ENCODE data around the gene MYDGF. TPM values are rescaled to one million over a fixed set of nuclear protein-coding genes. Genes with fewer than 3 reads are reported as not detected.

MYDGF gene
- total and polyA plus RNA-seq, 2 of the 13 experiments (the other 11 are each of a cell fraction or from before 2014, with no cell fraction given) = 116 to 198 TPM

DNA sequence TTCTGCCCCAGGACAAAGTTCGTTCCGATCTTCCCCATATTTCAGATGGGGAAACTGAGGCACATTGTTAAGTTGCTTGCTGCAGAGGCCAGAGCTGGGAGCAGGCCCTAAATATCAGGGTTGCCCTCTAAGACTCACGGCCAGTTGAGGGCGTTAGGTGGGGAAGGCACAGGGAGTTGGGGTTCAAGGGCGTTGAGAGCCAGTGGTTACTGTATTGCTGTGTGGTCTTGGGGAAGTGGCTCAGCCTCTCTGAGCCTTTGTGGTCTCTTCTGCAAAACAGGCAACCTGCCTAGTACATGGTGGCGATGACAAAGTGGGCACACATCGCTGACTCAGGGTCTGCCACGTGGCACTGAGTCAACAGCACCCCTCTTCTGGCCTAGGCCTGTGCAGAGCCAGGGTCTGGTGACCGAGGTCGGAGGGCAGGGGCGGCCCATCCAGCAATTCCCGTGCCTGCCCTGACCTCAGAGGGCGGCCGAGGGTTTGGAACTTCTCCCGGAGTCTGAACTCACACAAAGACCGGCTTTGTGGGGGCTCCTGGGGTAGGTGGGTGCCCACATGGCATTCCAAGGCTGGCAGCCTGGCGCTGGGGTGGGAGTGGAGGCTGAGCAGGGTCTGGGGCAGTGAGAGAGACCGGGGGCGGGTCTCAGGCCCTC is 20.6 kb downstream of the MYDGF start (continued):
- no peak for TF ChIP-seq ZNF484 (CRISPR knock-in tag; IDR thresholded peaks at IDR 0.05; ENCODE audit: borderline replicate concordance, low read depth)
- no peak for TF ChIP-seq ZBTB25 (CRISPR knock-in tag; IDR thresholded peaks at IDR 0.05)
- peak; percentile 64; the same call in 1 of the 2 replicates for TF ChIP-seq HNRNPL (IDR thresholded peaks at IDR 0.05; ENCODE audit: low read depth, low read length)
- no peak for TF ChIP-seq ZNF367 (CRISPR knock-in tag; IDR thresholded peaks at IDR 0.05; ENCODE audit: borderline replicate concordance)
- TF ChIP-seq RFX3 (CRISPR knock-in tag; IDR thresholded peaks at IDR 0.05) = no peak
- TF ChIP-seq, protein P1, sequence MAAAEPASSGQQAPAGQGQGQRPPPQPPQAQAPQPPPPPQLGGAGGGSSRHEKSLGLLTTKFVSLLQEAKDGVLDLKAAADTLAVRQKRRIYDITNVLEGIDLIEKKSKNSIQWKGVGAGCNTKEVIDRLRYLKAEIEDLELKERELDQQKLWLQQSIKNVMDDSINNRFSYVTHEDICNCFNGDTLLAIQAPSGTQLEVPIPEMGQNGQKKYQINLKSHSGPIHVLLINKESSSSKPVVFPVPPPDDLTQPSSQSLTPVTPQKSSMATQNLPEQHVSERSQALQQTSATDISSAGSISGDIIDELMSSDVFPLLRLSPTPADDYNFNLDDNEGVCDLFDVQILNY (CRISPR knock-in tag; conservative IDR thresholded peaks at IDR 0.05) = no peak
- no peak for TF ChIP-seq ZNF746 (CRISPR knock-in tag; IDR thresholded peaks at IDR 0.05)

- in situ Hi-C loops (cut with HindIII; ENCODE audit: extremely low pct_ligation_motif_present, low pct_unique_long_range_greater_than_20kb) = no loop called here
- Histone ChIP-seq H2AFZ (ENCODE audit: low read length) (no peak overlapping the region), H4K20me1 (ENCODE audit: insufficient read depth, low read length) (peaks cover 9% of the 10 kb centered on the region; the same call in 1 of the 2 replicates), H3K9ac (ENCODE audit: insufficient read depth, low read depth, low read length) (no peak overlapping the region), H3K4me3 (replicated peaks in 1 of 3; ENCODE audit: insufficient read depth in 1 of 3, low read depth in 2 of 3, low read length in 3 of 3) (no peak overlapping the region), H3K4me2 (ENCODE audit: low read depth, low read length) (no peak overlapping the region), H3K36me3 (replicated peaks in 1 of 2; ENCODE audit: control insufficient read depth in 1 of 2, insufficient read depth in 2 of 2, low read length in 2 of 2) (peaks cover 2 to 23% of the 10 kb centered on the region in 2 experiments; a peak in 3 of 5 replicates), H3K4me1 (ENCODE audit: insufficient read depth, low read length) (no peaks in the 10 kb centered on the region), H3K79me2 (ENCODE audit: insufficient read depth, low read length) (peaks cover 11% of the 10 kb centered on the region), H3K27me3 (ENCODE audit: control insufficient read depth in 1 of 2, insufficient read depth in 2 of 2, low read length in 2 of 2) (no peaks in the 10 kb centered on the region), H3K9me3 (ENCODE audit: low read length) (no peaks in the 10 kb centered on the region), H3K27ac (ENCODE audit: extremely low read length, insufficient read depth, low read length) (no peak overlapping the region)
- BruUV-seq (replicated peaks) = no TSS peak
- ChIA-PET POLR2A (no interaction called here), CTCF (ENCODE audit: low intra/inter-chr PET ratio, low total read pairs) (no interaction called here)
- ATAC-seq = no peak
- no peak for DNase-seq (ENCODE audit: low spot score)
- FAIRE-seq = no peak
- 98% methylated on average over 8 of the region's 20 CpGs for WGBS (ENCODE audit: low lambda C conversion rate)
- intact Hi-C loops (cut with micrococcal nuclease; ENCODE audit: unreplicated experiment) = no loop called here
- no peak for TF ChIP-seq HCFC1 (IDR thresholded peaks at IDR 0.05; ENCODE audit: low read depth, low read length)
- 0 out of 2 replicates have a peak, but pooled peaks have one; percentile 2 for TF ChIP-seq CTCF (CRISPR knock-in tag; IDR thresholded peaks at IDR 0.05)
- no peak for TF ChIP-seq ZNF615 (CRISPR knock-in tag; IDR thresholded peaks at IDR 0.05; ENCODE audit: borderline replicate concordance)
- no peak for TF ChIP-seq BCLAF1 (IDR thresholded peaks at IDR 0.05)
- TF ChIP-seq AGO2 (optimal IDR thresholded peaks at IDR 0.05; ENCODE audit: low read depth, low read length) = peak; percentile 27
- no peak for TF ChIP-seq AHR (CRISPR knock-in tag; IDR thresholded peaks at IDR 0.05)
- TF ChIP-seq NFYC (CRISPR knock-in tag; IDR thresholded peaks at IDR 0.05) = no peak
Observed at GRCh38 chr19:4647676-4648644, 22.2 kb downstream of the MYDGF start.

All from HepG2 (cell line).